ENCODE data around the gene USP7.

USP7 gene

GRCh38 chr16:8951447-8952280, 12.0 kb downstream of the USP7 start:
- peak overlapping the region; percentile 9; the same call in 1 of the 2 replicates for H3K4me3 ChIP-seq (ENCODE audit: low read length)
- TF ChIP-seq ZNF274 (IDR thresholded peaks at IDR 0.05; ENCODE audit: low read depth, low read length), result no peak

GRCh38 chr16:8950580-8951077, 13.1 kb downstream of the USP7 start:
- TF ChIP-seq ZNF274 (IDR thresholded peaks at IDR 0.05; ENCODE audit: low read depth, low read length), result no peak
- H3K4me3 ChIP-seq (ENCODE audit: low read length), result no peak overlapping the region

DNA sequence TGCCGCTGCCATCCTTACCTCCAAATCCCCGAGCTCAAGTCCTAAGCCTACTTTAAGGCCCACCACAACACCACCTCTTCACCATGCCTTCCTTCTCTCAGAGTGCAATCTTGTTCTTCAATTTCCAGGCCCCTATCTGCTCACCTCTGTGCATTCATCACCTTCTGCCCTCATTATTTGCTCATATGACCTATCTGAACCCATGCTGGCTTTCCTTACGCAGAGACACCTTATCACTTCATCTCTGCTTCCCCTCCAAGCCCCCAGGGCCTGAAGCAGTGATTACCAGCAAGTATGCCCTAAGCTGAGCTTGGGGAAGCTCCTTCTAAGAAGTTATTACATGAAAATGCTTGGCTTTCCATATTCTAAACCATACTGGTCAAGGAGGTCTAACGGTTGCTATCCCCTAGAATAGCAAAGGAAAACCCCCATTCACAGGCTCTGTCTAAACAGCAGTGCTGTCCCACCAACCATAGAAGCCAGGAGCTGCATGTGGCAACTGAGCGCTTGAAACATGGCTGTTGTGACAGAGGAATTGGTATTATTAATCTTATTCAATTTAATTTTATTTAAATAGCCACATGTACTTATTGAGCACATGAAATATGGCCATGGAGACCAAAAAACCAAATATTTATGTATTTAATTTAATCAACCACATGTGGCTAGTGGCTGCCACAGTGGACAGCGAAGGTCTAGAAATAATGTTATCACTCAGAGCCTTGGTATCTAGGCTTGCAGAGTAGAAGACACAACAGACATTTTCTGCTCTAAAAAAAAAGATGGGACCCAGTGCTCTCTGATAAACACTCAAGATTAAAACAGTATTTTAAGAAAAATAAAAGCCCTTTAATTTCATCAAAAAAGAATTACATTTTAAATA, 13.9 kb downstream of the USP7 start:
- TF ChIP-seq ZNF274 (IDR thresholded peaks at IDR 0.05; ENCODE audit: low read depth, low read length), result no peak

DNA sequence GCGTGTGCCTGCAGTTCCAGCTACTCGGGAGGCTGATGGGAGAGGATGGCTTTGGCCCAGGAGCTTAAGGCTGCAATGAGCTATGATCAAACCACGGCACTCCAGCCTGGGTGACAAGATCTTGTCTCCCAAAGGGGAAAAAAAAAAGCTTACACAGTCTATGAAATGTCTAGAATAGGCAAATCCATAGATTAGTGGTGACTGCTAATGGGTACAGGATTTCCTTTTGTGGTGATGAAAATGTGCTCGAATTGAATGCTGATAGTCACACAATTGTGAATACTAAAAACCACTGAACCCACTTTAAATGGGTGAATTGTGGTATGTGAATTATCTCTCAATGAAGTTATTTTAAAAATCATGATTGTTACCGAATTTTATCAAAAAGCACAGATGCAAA, 14.9 kb downstream of the USP7 start:
- H3K4me3 ChIP-seq (ENCODE audit: low read length), result no peak overlapping the region; the same call in 1 of the 2 replicates
- no peak for TF ChIP-seq ZNF274 (IDR thresholded peaks at IDR 0.05; ENCODE audit: low read depth, low read length)

More for the DNA sequence above, 13.9 kb downstream of the USP7 start:
- H3K4me3 ChIP-seq (ENCODE audit: low read length), result no peak overlapping the region; the same call in 1 of the 2 replicates

DNA sequence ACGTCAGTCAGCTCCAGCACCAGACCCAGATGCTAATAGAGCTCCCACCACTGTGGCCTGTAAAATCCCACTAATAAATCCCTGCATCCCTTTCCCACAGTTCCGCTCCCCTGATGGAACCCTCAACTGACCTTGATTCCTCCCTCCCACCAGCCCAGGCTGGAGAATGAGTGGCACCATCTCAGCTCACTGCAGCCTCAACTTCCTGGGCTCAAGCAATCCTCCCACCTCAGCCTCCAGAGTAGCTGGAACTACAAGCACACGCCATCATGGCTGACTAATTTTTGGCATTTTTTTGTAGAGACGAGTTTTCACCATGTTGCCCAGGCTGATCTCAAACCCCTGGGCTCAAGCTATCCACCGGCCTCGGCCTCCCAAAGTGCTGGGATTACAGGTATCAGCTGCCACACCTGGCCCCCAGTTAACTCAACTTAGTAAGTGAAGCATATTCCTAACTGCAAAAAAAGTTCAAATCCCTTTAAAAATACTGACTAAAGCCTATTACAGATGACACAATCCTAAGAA, 15.6 kb downstream of the USP7 start:
- H3K4me3 ChIP-seq (ENCODE audit: low read length), result no peak overlapping the region
- no peak for TF ChIP-seq ZNF274 (IDR thresholded peaks at IDR 0.05; ENCODE audit: low read depth, low read length)

DNA sequence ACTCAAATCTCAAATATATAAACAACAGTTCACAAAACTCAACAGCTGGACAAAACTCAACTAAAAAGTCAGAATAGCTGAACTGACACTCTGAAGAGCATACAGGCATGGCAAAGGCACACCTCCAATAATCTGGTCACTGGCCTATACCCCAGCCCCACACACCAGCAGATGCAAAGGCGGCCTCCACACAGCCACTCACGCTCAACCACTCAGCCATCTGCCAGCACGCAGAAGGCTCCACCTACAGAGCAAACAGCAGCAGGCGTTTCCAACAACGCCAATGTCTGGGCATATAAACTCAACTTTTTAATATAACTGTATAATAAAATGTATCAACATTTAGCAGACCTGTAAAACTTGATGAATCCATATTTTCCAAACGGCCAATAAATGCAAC, 17.2 kb downstream of the USP7 start:
- H3K4me3 ChIP-seq (ENCODE audit: low read length), result no peak overlapping the region
- no peak for TF ChIP-seq ZNF274 (IDR thresholded peaks at IDR 0.05; ENCODE audit: low read depth, low read length)

DNA sequence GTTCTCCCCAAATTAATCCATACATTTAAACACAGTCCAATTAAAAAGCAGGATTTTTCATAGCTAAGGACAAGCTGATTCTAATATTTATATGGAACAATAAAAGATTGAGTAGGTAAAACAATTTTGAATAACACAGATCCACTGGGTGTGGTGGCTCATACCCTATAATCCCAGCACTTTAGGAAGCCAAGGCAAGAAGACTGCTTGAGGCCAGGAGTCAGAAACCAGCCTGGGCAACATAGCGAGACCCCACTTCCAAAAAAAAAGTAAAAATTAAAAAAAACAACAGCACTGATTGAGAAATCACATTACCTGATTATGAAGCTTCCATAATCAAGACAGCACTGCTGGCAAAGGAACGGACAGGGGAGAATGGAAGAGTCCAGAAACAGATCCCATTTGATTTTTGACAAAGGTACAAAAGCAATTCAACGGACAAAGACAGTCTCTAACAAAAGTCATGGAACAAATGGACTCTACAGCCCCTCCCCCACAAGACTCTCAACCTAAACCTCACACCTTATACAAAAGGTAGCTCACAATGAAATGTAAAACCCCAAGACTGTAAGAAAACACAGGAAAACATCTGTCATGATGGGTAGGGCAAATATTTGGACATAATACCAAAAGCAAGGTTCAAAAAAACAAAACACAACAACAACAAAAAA, 17.9 kb downstream of the USP7 start:
- no peak for TF ChIP-seq ZNF274 (IDR thresholded peaks at IDR 0.05; ENCODE audit: low read depth, low read length)
- no peak overlapping the region for H3K4me3 ChIP-seq (ENCODE audit: low read length)

DNA sequence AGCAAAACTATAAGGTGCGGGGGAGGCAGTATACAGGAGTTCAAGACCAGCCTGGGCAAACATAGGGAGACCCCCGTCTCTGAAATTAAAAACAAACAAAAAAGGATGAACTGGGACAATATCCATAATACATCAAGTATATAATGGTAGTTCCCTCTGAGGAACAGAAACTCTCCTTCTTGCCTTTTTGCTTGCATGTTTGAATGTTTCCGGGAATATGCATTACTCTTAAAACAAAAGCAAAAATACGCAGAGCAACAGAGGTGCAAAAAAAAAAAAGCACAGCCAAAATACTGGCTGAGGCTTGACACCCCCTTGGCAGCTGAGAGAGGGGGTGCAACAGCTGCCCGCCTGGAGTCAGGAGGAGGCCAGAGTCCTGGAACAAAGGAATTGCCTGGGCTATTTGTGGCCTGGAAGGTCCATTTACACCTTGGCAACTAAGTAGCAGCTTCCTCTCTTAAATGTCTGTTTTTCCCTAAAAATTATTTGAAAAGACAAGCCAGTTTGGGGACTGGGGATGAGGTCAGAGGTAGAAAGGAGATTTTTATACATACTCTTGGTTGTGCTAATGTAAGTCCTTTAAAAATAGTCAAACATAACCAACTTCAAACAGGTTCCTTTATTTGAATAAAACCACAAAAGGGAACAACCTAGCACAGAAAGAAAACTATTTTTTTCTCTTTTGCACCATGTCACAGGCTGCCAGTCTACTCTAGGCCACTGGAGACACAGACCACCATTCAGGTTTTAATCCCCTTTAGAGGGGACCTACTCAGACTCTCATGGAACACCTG, 19.5 kb downstream of the USP7 start:
- TF ChIP-seq ZNF274 (IDR thresholded peaks at IDR 0.05; ENCODE audit: low read depth, low read length), result no peak
- H3K4me3 ChIP-seq (ENCODE audit: low read length), result peak overlapping the region; percentile 53; the same call in 1 of the 2 replicates

- H3K4me3 ChIP-seq (ENCODE audit: low read length), result no peak overlapping the region
- TF ChIP-seq ZNF274 (IDR thresholded peaks at IDR 0.05; ENCODE audit: low read depth, low read length), result no peak
These were observed 20.5 kb downstream of the USP7 start for GRCh38 chr16:8943001-8943763.

GRCh38 chr16:8941718-8942344, 21.9 kb downstream of the USP7 start:
- no peak overlapping the region for H3K4me3 ChIP-seq (ENCODE audit: low read length)
- no peak for TF ChIP-seq ZNF274 (IDR thresholded peaks at IDR 0.05; ENCODE audit: low read depth, low read length)

DNA sequence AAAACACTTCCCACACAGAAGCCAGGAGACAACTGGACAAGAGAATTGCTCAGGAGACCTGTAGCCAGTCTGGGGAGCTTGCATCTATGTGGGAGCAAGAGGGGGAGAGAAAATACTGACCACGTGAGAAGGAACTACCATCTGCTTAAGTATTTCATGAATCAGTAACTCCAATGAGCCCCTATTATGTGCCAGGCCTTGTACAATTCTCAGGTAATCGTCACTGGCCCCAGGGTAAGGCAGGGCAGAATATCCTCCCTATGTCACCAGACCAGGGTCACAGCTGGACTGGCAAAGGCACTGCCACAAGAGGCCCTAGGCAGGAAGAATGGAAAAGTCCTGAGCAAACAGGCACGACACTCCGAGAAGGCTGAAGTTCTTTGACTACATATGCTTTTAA, 25.9 kb downstream of the USP7 start:
- no peak overlapping the region for H3K4me3 ChIP-seq (ENCODE audit: low read length)

GRCh38 chr16:8936421-8936820, 27.3 kb downstream of the USP7 start:
- TF ChIP-seq ZNF274 (IDR thresholded peaks at IDR 0.05; ENCODE audit: low read depth, low read length), result no peak
- H3K4me3 ChIP-seq (ENCODE audit: low read length), result no peak overlapping the region

More for the DNA sequence above, 25.9 kb downstream of the USP7 start:
- TF ChIP-seq ZNF274 (IDR thresholded peaks at IDR 0.05; ENCODE audit: low read depth, low read length), result no peak

All from GM08714 (cell line).